GM19043 (cell line): ENCODE measurements around the gene IGF1R.

Experiments
- ATAC-seq: cut with Tn5 transposase; IDR thresholded peaks from one replicate; pipeline ENCODE4 v1.9.1; 2021; ENCODE audit warnings: low read depth; ENCODE audit not compliant: unreplicated experiment

Gene IGF1R

GRCh38 chr15:98790270-98790669, 141.9 kb downstream of the IGF1R start:
- ATAC-seq, result no peak

GRCh38 chr15:98791046-98791701, 142.8 kb downstream of the IGF1R start:
- no peak for ATAC-seq

GRCh38 chr15:98792117-98792516, 143.8 kb downstream of the IGF1R start:
- ATAC-seq, result no peak

- no peak for ATAC-seq
Measured at GRCh38 chr15:98794211-98794610, 145.9 kb downstream of the IGF1R start.

GRCh38 chr15:98794748-98795147, 146.4 kb downstream of the IGF1R start:
- no peak for ATAC-seq

GRCh38 chr15:98795980-98796379, 147.6 kb downstream of the IGF1R start:
- no peak for ATAC-seq

- no peak for ATAC-seq
Measured at GRCh38 chr15:98796685-98797357, 148.5 kb downstream of the IGF1R start.

GRCh38 chr15:98798375-98798893, 150.1 kb downstream of the IGF1R start:
- no peak for ATAC-seq

- ATAC-seq, result no peak
Measured at GRCh38 chr15:98799461-98800390, 151.4 kb downstream of the IGF1R start.

GRCh38 chr15:98800437-98801233, 152.3 kb downstream of the IGF1R start:
- ATAC-seq, result no peak

GRCh38 chr15:98801234-98801561, 152.9 kb downstream of the IGF1R start:
- ATAC-seq, result no peak

GRCh38 chr15:98802187-98802586, 153.8 kb downstream of the IGF1R start:
- no peak for ATAC-seq

- no peak for ATAC-seq
Measured at GRCh38 chr15:98803228-98804056, 155.1 kb downstream of the IGF1R start.

GRCh38 chr15:98804057-98804380, 155.7 kb downstream of the IGF1R start:
- no peak for ATAC-seq

GRCh38 chr15:98805434-98806274, 157.3 kb downstream of the IGF1R start:
- no peak for ATAC-seq

- no peak for ATAC-seq
Measured at GRCh38 chr15:98806275-98806895, 158.0 kb downstream of the IGF1R start.

- ATAC-seq, result no peak
Measured at GRCh38 chr15:98807262-98807661, 158.9 kb downstream of the IGF1R start.

- no peak for ATAC-seq
Measured at GRCh38 chr15:98809273-98809672, 160.9 kb downstream of the IGF1R start.
